H1 (cell line): Measurements from ENCODE around the gene KIF23. TPM values are rescaled to one million over a fixed set of nuclear protein-coding genes. Genes with fewer than 3 reads are reported as not detected.

Experiments
- CTCF ChIA-PET: fragments of 300-600 bp; sonication (Branson Sonifier 250); formaldehyde crosslinking; loops from one replicate; lab custom pipeline; 2021; ENCODE audit not compliant: partially characterized antibody; lab: Charles Lee
- POLR2A ChIA-PET: fragments of 300-600 bp; sonication (Branson Sonifier 250); formaldehyde crosslinking; loops from one replicate; lab custom pipeline; 2021; ENCODE audit warnings: inconsistent platforms; ENCODE audit not compliant: partially characterized antibody; lab: Charles Lee
- DNase-seq, 2 experiments: peaks; one replicate each; pipeline versions ENCODE4 v3.0.0 to v3.0.0-alpha.2; 2010 to 2022; ENCODE audit warnings: low spot score in 2 of 2, low read depth in 1 of 2, mixed read lengths in 1 of 2
- FAIRE-seq: peaks from 2 replicates; lab custom pipeline; 2011; peaks lifted over from hg19 to GRCh38; lab: Jason Lieb, UNC
- H2AFZ ChIP-seq: 2 replicates; pipeline ENCODE4 v1.8.1; 2012; ENCODE audit warnings: low read length, inconsistent platforms
- H2AK5ac ChIP-seq: 2 replicates; pipeline ENCODE4 v1.6.1; 2013; ENCODE audit warnings: low read depth, low read length
- H2BK120ac ChIP-seq: replicated peaks from 2 replicates; pipeline ENCODE3; 2013; ENCODE audit warnings: low read depth, low read length, inconsistent platforms
- H2BK12ac ChIP-seq: 2 replicates; pipeline ENCODE4 v1.6.1; 2013; ENCODE audit warnings: low read depth, low read length
- H2BK15ac ChIP-seq: 2 replicates; pipeline ENCODE4 v1.6.1; 2013; ENCODE audit warnings: low read length
- H2BK20ac ChIP-seq: 2 replicates; pipeline ENCODE4 v1.6.1; 2013; ENCODE audit warnings: low read length
- H2BK5ac ChIP-seq: 2 replicates; pipeline ENCODE4 v1.6.1; 2013; ENCODE audit warnings: low read depth, low read length
- H3K14ac ChIP-seq: 2 replicates; pipeline ENCODE4 v1.6.1; 2013; ENCODE audit warnings: inconsistent platforms; ENCODE audit not compliant: insufficient read length
- H3K18ac ChIP-seq: 2 replicates; pipeline ENCODE4 v1.6.1; 2013; ENCODE audit warnings: low read length; ENCODE audit errors: extremely low read depth
- H3K23ac ChIP-seq: 2 replicates; pipeline ENCODE4 v1.6.1; 2013; ENCODE audit warnings: inconsistent platforms; ENCODE audit not compliant: insufficient read length
- H3K23me2 ChIP-seq: 2 replicates; pipeline ENCODE4 v1.6.1; 2013; ENCODE audit warnings: low read depth, low read length
- H3K27ac ChIP-seq: 2 replicates; pipeline ENCODE4 v1.6.1; 2011; ENCODE audit warnings: low read depth, low read length, inconsistent platforms
- H3K27me3 ChIP-seq, 4 experiments: replicated peaks in 1 of 4; 1 replicate in 1 of 4; 2 replicates in 3 of 4; pipeline versions ENCODE4 v1.6.1 to v1.8.1; 2011 to 2013; ENCODE audit warnings: low read length in 3 of 4, mild to moderate bottlenecking in 3 of 4, inconsistent platforms in 2 of 4, mixed read lengths in 2 of 4, moderate library complexity in 1 of 4; ENCODE audit not compliant: control insufficient read depth in 3 of 4, insufficient read depth in 3 of 4; ENCODE audit errors: extremely low read depth in 1 of 4
- H3K36me3 ChIP-seq, 4 experiments: 2 replicates each; pipeline versions ENCODE4 v1.6.1 to v1.8.1; 2011 to 2013; ENCODE audit warnings: mild to moderate bottlenecking in 4 of 4, low read length in 3 of 4, moderate library complexity in 2 of 4, control low read depth in 1 of 4, inconsistent platforms in 1 of 4; ENCODE audit not compliant: insufficient read depth in 4 of 4, control insufficient read depth in 2 of 4
- H3K4ac ChIP-seq: replicated peaks from 2 replicates; pipeline ENCODE3; 2013; ENCODE audit warnings: low read length, low read depth, mixed read lengths, inconsistent platforms; ENCODE audit not compliant: insufficient read length
- H3K4me1 ChIP-seq, 4 experiments: replicated peaks in 1 of 4; 1 replicate in 1 of 4; 2 replicates in 3 of 4; pipeline versions ENCODE4 v1.6.1 to v1.8.1; 2011 to 2013; ENCODE audit warnings: low read length in 3 of 4, inconsistent platforms in 2 of 4, mixed read lengths in 1 of 4; ENCODE audit not compliant: insufficient read depth in 4 of 4, control insufficient read depth in 3 of 4
- H3K4me2 ChIP-seq, 2 experiments: 2 replicates each; pipeline versions ENCODE4 v1.6.1 to v1.8.1; 2011 to 2013; ENCODE audit warnings: low read depth in 2 of 2, low read length in 2 of 2, control low read depth in 1 of 2, inconsistent platforms in 1 of 2, mild to moderate bottlenecking in 1 of 2; ENCODE audit not compliant: insufficient read depth in 1 of 2
- H3K4me3 ChIP-seq, 4 experiments: fragments of 200-600, 300-600 bp in 1 of 4; sonication (generic), shearing (Covaris generic), sonication (Bioruptor Twin) in 1 of 4; 2 replicates each; pipeline versions ENCODE4 v1.5.1 to v1.8.1; 2011 to 2016; ENCODE audit warnings: low read length in 4 of 4, low read depth in 3 of 4, control low read depth in 2 of 4, inconsistent platforms in 2 of 4, mild to moderate bottlenecking in 2 of 4, mixed read lengths in 1 of 4, moderate library complexity in 1 of 4; ENCODE audit not compliant: insufficient read depth in 2 of 4; ENCODE audit errors: extremely low read depth in 1 of 4
- H3K56ac ChIP-seq: replicated peaks from 2 replicates; pipeline ENCODE3; 2013; ENCODE audit warnings: low read depth, mild to moderate bottlenecking, mixed read lengths, low read length, inconsistent platforms; ENCODE audit not compliant: insufficient read length
- H3K79me1 ChIP-seq: 2 replicates; pipeline ENCODE4 v1.6.1; 2013; ENCODE audit warnings: low read depth, low read length, control low read depth
- H3K79me2 ChIP-seq, 2 experiments: 2 replicates each; pipeline versions ENCODE4 v1.6.1 to v1.8.1; 2012 to 2013; ENCODE audit warnings: low read length in 2 of 2, mild to moderate bottlenecking in 2 of 2, inconsistent platforms in 1 of 2; ENCODE audit not compliant: insufficient read depth in 2 of 2, control insufficient read depth in 1 of 2
- H3K9ac ChIP-seq, 4 experiments: replicated peaks in 1 of 4; 1 replicate in 1 of 4; 2 replicates in 3 of 4; pipeline versions ENCODE4 v1.6.1 to v1.8.1; 2011 to 2013; ENCODE audit warnings: low read depth in 3 of 4, low read length in 3 of 4, control low read depth in 2 of 4, mild to moderate bottlenecking in 2 of 4, moderate library complexity in 2 of 4, inconsistent platforms in 1 of 4; ENCODE audit errors: extremely low read depth in 1 of 4
- H3K9me3 ChIP-seq, 2 experiments: 2 replicates each; pipeline versions ENCODE4 v1.6.1 to v1.8.1; 2012 to 2013; ENCODE audit warnings: mild to moderate bottlenecking in 2 of 2, moderate library complexity in 2 of 2, control low read depth in 1 of 2, inconsistent platforms in 1 of 2, low read depth in 1 of 2, low read length in 1 of 2, mixed read lengths in 1 of 2; ENCODE audit not compliant: insufficient read depth in 2 of 2
- H4K20me1 ChIP-seq, 2 experiments: replicated peaks in 1 of 2; 2 replicates each; pipeline versions ENCODE3 to v1.8.1; 2011 to 2013; ENCODE audit warnings: inconsistent platforms in 2 of 2, low read length in 2 of 2, mild to moderate bottlenecking in 1 of 2; ENCODE audit not compliant: insufficient read depth in 2 of 2, control insufficient read depth in 1 of 2
- H4K5ac ChIP-seq: 2 replicates; pipeline ENCODE4 v1.6.1; 2013; ENCODE audit warnings: low read length, low read depth, mixed read lengths, inconsistent platforms; ENCODE audit not compliant: insufficient read length
- H4K8ac ChIP-seq: 2 replicates; pipeline ENCODE4 v1.8.0; 2013; ENCODE audit warnings: mild to moderate bottlenecking, moderate library complexity, low read length, inconsistent platforms; ENCODE audit not compliant: insufficient read depth; ENCODE audit errors: extremely low read depth
- H4K91ac ChIP-seq: replicated peaks from 2 replicates; pipeline ENCODE3; 2013; ENCODE audit warnings: low read length, mixed read lengths, inconsistent platforms; ENCODE audit not compliant: insufficient read length
- BACH1 ChIP-seq: IDR thresholded peaks from 2 replicates; pipeline ENCODE4 v1.6.1; 2012; ENCODE audit warnings: low read length, improper control_type of control experiment
- KDM5A ChIP-seq: fragments of 200-600 bp; IDR thresholded peaks from 2 replicates; pipeline ENCODE4 v1.7.1; 2012; ENCODE audit warnings: mild to moderate bottlenecking, low read length, inconsistent platforms, mixed read lengths
- SRF ChIP-seq: IDR thresholded peaks from 2 replicates; pipeline ENCODE4 v1.6.1; 2011; ENCODE audit warnings: mild to moderate bottlenecking, low read depth, low read length, moderate library complexity
- WGBS, 2 experiments: shearing (Covaris generic) in 1 of 2; methylation state at CpG; one replicate each; pipeline versions ENCODE4 v1.1.6 to v1.1.7; 2013 to 2015; ENCODE audit warnings: low lambda C conversion rate in 2 of 2, mixed read lengths in 2 of 2, inconsistent platforms in 1 of 2, low coverage in 1 of 2, missing lambda C conversion rate in 1 of 2; ENCODE audit not compliant: insufficient replicate concordance in 2 of 2, insufficient coverage in 1 of 2, insufficient read length in 1 of 2; ENCODE audit errors: extremely low coverage in 1 of 2, missing lambda C conversion rate in 1 of 2; 5-methylcytosine and 5-hydroxymethylcytosine counted together
- polyA plus RNA-seq, 7 experiments: library from polyadenylated mRNA; depleted of rRNA in 3 of 7; stranded (reverse) in 5 of 7; unstranded in 2 of 7; fragments of >200 nt in 5 of 7; fragments of 200-250 nt in 2 of 7; gene quantifications; 1 replicate in 5 of 7; 2 replicates in 1 of 7; 4 replicates in 1 of 7; pipeline versions ENCODE4 v1.2.1 to v1.2.3, GENCODE V29; 2011 to 2013; ENCODE audit warnings: missing spikeins in 2 of 7, mixed read lengths in 2 of 7
- total RNA-seq: library from RNA; stranded (reverse); fragmentation: NEBNext Ultra II Directional; extraction: Animal tissue kit (Norgen Biotek cat#: 25700); gene quantifications from 2 replicates; pipeline ENCODE4 v1.2.1, GENCODE V29; 2021
- TF ChIP-seq, protein P1 (sequence below): IDR thresholded peaks from 2 replicates; pipeline ENCODE4 v1.6.1; 2012; ENCODE audit warnings: inconsistent platforms

Gene KIF23
- total and polyA plus RNA-seq, 2 of the 8 experiments (the other 6 are each of a cell fraction or from before 2014, with no cell fraction given), result 26.2 to 77.4 TPM

DNA sequence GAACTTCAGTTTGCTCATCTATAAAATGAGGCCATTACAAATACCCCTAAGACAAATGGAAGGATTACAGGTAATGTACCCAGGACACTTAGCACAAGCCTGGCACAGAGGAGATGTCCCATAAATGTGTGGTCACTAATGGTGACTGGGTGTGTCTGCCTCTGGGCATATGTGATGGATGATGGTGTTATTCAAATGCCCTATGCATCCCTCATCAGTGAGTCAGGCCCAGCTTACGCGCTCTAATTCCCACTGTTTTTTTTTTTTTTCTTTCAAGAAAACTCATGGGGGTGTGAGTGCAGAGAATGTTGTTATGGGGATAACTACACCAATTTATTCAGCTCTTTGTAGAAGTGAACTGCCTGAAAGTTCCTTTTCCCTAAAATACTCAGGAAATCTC lies 23.6 kb upstream of the KIF23 start:
- H3K4me2 ChIP-seq, result no peak overlapping the region

More for the DNA sequence above, 23.6 kb upstream of the KIF23 start:
- H4K20me1 ChIP-seq, result peaks cover 0 to 7% of the 10 kb centered on the region in 2 experiments
- TF ChIP-seq BACH1 (no peak), KDM5A (no peak), SRF (no peak)
- TF ChIP-seq, protein P1, sequence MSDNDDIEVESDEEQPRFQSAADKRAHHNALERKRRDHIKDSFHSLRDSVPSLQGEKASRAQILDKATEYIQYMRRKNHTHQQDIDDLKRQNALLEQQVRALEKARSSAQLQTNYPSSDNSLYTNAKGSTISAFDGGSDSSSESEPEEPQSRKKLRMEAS, result no peak
- peaks cover 0 to 17% (median 7%) of the 10 kb centered on the region in 4 experiments; a peak in 5 of 7 replicates for H3K4me1 ChIP-seq
- H3K4me3 ChIP-seq, result no peak overlapping the region
- no peak overlapping the region for H3K4ac ChIP-seq
- H3K56ac ChIP-seq, result no peak overlapping the region
- H2AK5ac ChIP-seq, result no peak overlapping the region
- no peak overlapping the region for H4K5ac ChIP-seq
- 95% methylated on average over 2 of the region's 2 CpGs; no CpG with 5 or more reads in 1 of the 2 experiments for WGBS, 2 experiments
- H2BK12ac ChIP-seq, result no peak overlapping the region
- no peak overlapping the region for H4K91ac ChIP-seq
- H3K79me2 ChIP-seq, result no peaks in the 10 kb centered on the region
- DNase-seq, result no peak
- H3K36me3 ChIP-seq, result peaks cover 0 to 5% (median 0%) of the 10 kb centered on the region in 4 experiments; a peak in 1 of 8 replicates
- ChIA-PET CTCF (no interaction called here), POLR2A (no interaction called here)
- H2BK20ac ChIP-seq, result no peak overlapping the region
- H3K14ac ChIP-seq, result no peak overlapping the region
- peaks cover 5% of the 10 kb centered on the region; the same call in 1 of the 2 replicates for H3K23me2 ChIP-seq
- no peak overlapping the region for H2BK15ac ChIP-seq
- no peak overlapping the region for H3K9ac ChIP-seq
- H3K27ac ChIP-seq, result no peak overlapping the region
- H3K18ac ChIP-seq, result no peak overlapping the region
- no peaks in the 10 kb centered on the region for H3K79me1 ChIP-seq
- H2BK120ac ChIP-seq, result no peak overlapping the region
- no peaks in the 10 kb centered on the region for H3K27me3 ChIP-seq
- H2AFZ ChIP-seq, result no peak overlapping the region
- H2BK5ac ChIP-seq, result no peak overlapping the region
- no peak overlapping the region for H3K23ac ChIP-seq
- FAIRE-seq, result no peak
- H4K8ac ChIP-seq, result no peak overlapping the region
- H3K9me3 ChIP-seq, result no peaks in the 10 kb centered on the region
